Kidney (tissue), 14 donors: ENCODE measurements around the gene KRTAP10-3. TPM values are rescaled to one million over a fixed set of nuclear protein-coding genes. Genes with fewer than 3 reads are reported as not detected.

Experiments
- DNase-seq, 5 donors: peaks; one replicate each; pipeline ENCODE4 v3.0.0-alpha.2; 2013 to 2020
- FAIRE-seq: peaks from 2 replicates; lab custom pipeline; 2012; peaks lifted over from hg19 to GRCh38; lab: Jason Lieb, UNC
- H3K27ac ChIP-seq, 2 donors: one replicate each; pipeline ENCODE4 v1.7.0; 2013; ENCODE audit warnings: low read depth in 2 of 2, low read length in 2 of 2, inconsistent platforms in 1 of 2
- H3K27me3 ChIP-seq: one replicate; pipeline ENCODE4 v1.7.1; 2013; ENCODE audit warnings: low read length, inconsistent platforms; ENCODE audit not compliant: control insufficient read depth, insufficient read depth
- H3K36me3 ChIP-seq, 3 donors: one replicate each; pipeline versions ENCODE4 v1.7.0 to v1.7.1; 2013; ENCODE audit warnings: low read length in 3 of 3, control low read depth in 1 of 3, inconsistent platforms in 1 of 3; ENCODE audit not compliant: insufficient read depth in 3 of 3, control insufficient read depth in 2 of 3
- H3K4me1 ChIP-seq, 3 donors: one replicate each; pipeline versions ENCODE4 v1.7.0 to v1.7.1; 2013; ENCODE audit warnings: low read length in 3 of 3, inconsistent platforms in 1 of 3, low read depth in 1 of 3; ENCODE audit not compliant: control insufficient read depth in 2 of 3, insufficient read depth in 2 of 3
- H3K4me3 ChIP-seq, 3 donors: one replicate each; pipeline versions ENCODE4 v1.7.0 to v1.8.1; 2013; ENCODE audit warnings: low read length in 3 of 3, control low read depth in 1 of 3, inconsistent platforms in 1 of 3
- H3K9ac ChIP-seq, 3 donors: one replicate each; pipeline versions ENCODE4 v1.7.0 to v1.7.1; 2013; ENCODE audit warnings: low read length in 3 of 3, control low read depth in 1 of 3, inconsistent platforms in 1 of 3
- H3K9me3 ChIP-seq, 3 donors: one replicate each; pipeline versions ENCODE4 v1.7.0 to v1.7.1; 2013; ENCODE audit warnings: low read length in 3 of 3, control low read depth in 1 of 3, inconsistent platforms in 1 of 3; ENCODE audit not compliant: control insufficient read depth in 2 of 3, insufficient read depth in 1 of 3
- intact Hi-C: fragments of 100-400 bp; cut with DNase I; formaldehyde crosslinking; loops from one replicate; pipeline ENCODE4 v1.11.1; 2022
- polyA plus RNA-seq: library from polyadenylated mRNA; stranded (reverse); fragments of 350-450 nt; fragmentation: Illumina TruSeq; extraction: RNeasy Lipid Tissue Mini Kit (QIAGEN cat#74804); gene quantifications from one replicate; pipeline ENCODE4 v1.2.3, GENCODE V29; 2014; ENCODE audit warnings: low read depth, low replicate concordance; ENCODE audit not compliant: insufficient read depth
- total RNA-seq: library from RNA; stranded (reverse); fragmentation: NEBNext Ultra II Directional; extraction: Animal tissue kit (Norgen Biotek cat#: 25700); gene quantifications from one replicate; pipeline ENCODE4 v1.2.1, GENCODE V29; 2021
- TF ChIP-seq, protein P1 (sequence below): IDR thresholded peaks from 3 replicates; pipeline ENCODE4 v1.5.1; 2012; ENCODE audit warnings: mild to moderate bottlenecking, moderate library complexity, borderline replicate concordance; ENCODE audit not compliant: insufficient read depth; ENCODE audit errors: extremely low read depth
- donor health status: control.
- donor health status: control.
- donor health status: control.
- donor health status: control.
- donor health status: control.
- donor health status: DM: yes; HTN: yes; CAD: no.
- donor health status: Normal renal cell carcinoma (clear cell type).

KRTAP10-3 gene
- total and polyA plus RNA-seq, 2 donors from 2014 or later, result not detected

DNA sequence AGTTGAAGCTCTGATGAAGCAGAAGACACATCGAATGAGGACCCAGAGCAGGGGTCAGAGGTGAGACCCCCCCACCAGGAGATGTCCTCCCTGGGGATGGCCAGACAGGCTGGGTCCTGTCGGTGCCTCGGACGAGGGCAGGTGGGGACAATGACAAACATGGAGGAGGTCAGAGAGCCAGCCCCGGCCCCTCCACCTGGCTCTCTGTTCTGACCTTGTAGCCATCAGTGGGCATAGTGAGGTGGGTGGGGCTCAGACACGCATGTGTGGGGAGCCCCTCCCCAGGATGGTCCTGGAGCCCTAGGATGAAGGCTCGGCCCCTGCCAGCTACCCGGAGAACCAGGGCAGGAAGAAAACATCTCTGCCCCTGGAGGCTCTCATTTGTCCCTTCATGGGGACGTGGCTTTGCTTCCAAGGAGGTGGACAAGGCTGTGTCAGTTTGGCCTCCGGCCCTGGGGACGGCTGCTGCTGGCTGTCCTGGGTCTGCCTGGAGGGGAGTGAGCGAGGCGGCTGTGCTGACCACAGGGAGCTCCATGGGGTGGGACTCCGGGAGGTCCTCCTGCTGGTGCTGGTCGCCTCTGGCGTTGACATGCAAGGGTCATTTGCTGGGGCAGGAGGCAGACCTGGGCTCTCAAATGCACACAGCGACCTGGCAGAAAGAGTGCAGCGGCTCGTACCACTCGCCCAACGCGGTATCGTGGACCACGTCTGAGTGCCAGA, 31.2 kb upstream of the KRTAP10-3 start:
- intact Hi-C loops, result no loop called here
- Histone ChIP-seq H3K27me3 (no peaks in the 10 kb centered on the region), H3K9ac (no peak overlapping the region)

DNA sequence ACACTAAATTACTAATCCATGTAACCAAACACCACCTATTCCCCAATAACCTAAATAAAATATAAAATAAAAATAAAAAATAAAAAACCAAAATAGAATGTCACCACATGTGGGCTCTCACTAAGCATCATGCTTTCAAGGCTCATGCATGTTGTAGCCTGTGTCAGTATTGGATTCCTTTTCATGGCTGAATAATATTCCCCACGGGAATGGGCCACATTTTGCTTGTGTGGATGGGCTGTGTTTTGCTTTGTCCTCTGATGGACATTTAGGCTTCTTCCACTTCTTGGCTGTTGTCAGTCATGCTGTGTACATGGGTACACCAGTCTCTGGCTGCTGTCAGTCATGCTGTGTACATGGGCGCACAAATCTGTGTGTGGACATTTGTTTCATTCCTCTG, 30.5 kb upstream of the KRTAP10-3 start:
- Histone ChIP-seq H3K36me3 (no peaks in the 10 kb centered on the region), H3K4me1 (no peaks in the 10 kb centered on the region), H3K9ac (no peak overlapping the region), H3K9me3 (no peaks in the 10 kb centered on the region), H3K4me3 (no peak overlapping the region), H3K27ac (no peak overlapping the region), H3K27me3 (no peaks in the 10 kb centered on the region)
- FAIRE-seq (no peak), DNase-seq (no peak)
- TF ChIP-seq, protein P1, sequence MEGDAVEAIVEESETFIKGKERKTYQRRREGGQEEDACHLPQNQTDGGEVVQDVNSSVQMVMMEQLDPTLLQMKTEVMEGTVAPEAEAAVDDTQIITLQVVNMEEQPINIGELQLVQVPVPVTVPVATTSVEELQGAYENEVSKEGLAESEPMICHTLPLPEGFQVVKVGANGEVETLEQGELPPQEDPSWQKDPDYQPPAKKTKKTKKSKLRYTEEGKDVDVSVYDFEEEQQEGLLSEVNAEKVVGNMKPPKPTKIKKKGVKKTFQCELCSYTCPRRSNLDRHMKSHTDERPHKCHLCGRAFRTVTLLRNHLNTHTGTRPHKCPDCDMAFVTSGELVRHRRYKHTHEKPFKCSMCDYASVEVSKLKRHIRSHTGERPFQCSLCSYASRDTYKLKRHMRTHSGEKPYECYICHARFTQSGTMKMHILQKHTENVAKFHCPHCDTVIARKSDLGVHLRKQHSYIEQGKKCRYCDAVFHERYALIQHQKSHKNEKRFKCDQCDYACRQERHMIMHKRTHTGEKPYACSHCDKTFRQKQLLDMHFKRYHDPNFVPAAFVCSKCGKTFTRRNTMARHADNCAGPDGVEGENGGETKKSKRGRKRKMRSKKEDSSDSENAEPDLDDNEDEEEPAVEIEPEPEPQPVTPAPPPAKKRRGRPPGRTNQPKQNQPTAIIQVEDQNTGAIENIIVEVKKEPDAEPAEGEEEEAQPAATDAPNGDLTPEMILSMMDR, result no peak
- intact Hi-C loops, result no loop called here

More for the DNA sequence above, 31.2 kb upstream of the KRTAP10-3 start:
- TF ChIP-seq, protein P1, result no peak
- Histone ChIP-seq H3K27ac (no peak overlapping the region), H3K36me3 (no peaks in the 10 kb centered on the region), H3K9me3 (no peaks in the 10 kb centered on the region), H3K4me3 (no peak overlapping the region), H3K4me1 (no peaks in the 10 kb centered on the region)
- DNase-seq (no peak), FAIRE-seq (no peak)

DNA sequence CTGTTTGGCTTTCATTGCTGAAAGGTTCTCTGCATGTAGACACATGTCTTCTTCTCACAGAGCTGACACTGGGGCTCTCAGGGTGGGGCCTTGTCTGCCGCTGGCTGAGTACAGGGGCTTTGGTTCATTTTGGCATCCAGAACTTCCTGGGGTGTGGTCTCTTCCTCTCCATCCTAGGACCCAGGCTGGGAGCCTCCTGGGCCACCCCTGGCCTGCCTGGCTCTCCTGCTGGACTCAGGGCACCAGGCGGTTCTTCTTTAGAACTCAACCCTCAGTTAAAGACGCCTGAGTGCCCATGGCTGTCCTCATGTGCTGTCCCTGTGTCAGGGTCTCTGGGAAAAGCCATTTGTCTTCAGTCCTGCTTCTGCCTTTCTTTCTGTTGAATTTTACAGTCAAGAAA, 27.3 kb upstream of the KRTAP10-3 start:
- H3K27ac ChIP-seq, result no peak overlapping the region
- no peaks in the 10 kb centered on the region for H3K27me3 ChIP-seq
- peaks cover 0 to 1% (median 0%) of the 10 kb centered on the region in 3 donors for H3K9me3 ChIP-seq
- H3K4me3 ChIP-seq, result no peak overlapping the region
- intact Hi-C loops, result no loop called here
- H3K9ac ChIP-seq, result no peak overlapping the region
- H3K4me1 ChIP-seq, result no peaks in the 10 kb centered on the region
- TF ChIP-seq, protein P1, result no peak
- DNase-seq, result no peak
- no peak for FAIRE-seq
- H3K36me3 ChIP-seq, result no peaks in the 10 kb centered on the region

DNA sequence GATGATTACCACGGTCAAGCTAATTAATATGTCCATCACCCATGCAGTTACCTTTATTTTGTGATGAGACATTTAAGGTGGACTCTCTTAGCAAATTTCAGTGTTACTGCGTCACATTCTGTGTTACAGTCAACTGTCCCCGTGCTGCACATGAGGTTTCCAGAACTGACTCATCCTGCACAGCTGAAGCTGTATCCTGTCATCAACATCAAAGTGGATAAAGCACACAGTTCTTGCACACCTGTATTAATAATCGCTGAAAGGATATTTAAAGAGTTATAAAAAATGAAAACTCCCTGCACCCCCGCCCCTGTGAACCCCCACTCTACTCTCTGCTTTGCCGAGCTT, 25.2 kb upstream of the KRTAP10-3 start:
- Histone ChIP-seq H3K36me3 (no peaks in the 10 kb centered on the region), H3K9ac (no peak overlapping the region), H3K9me3 (peaks cover 0 to 2% (median 0%) of the 10 kb centered on the region in 3 donors), H3K27me3 (no peaks in the 10 kb centered on the region), H3K4me3 (no peak overlapping the region), H3K4me1 (no peaks in the 10 kb centered on the region), H3K27ac (no peak overlapping the region)
- intact Hi-C loops, result no loop called here
- TF ChIP-seq, protein P1, result no peak
- FAIRE-seq, result no peak
- DNase-seq, result no peak
